GM19043 (cell line): ENCODE data around the gene DIS3L2.

Experiments used
- ATAC-seq: cut with Tn5 transposase; IDR thresholded peaks from one replicate; pipeline ENCODE4 v1.9.1; 2021; ENCODE audit warnings: low read depth; ENCODE audit not compliant: unreplicated experiment

The DIS3L2 gene

GRCh38 chr2:231951452-231952035 is 10.0 kb upstream of the DIS3L2 start:
- ATAC-seq: no peak

DNA sequence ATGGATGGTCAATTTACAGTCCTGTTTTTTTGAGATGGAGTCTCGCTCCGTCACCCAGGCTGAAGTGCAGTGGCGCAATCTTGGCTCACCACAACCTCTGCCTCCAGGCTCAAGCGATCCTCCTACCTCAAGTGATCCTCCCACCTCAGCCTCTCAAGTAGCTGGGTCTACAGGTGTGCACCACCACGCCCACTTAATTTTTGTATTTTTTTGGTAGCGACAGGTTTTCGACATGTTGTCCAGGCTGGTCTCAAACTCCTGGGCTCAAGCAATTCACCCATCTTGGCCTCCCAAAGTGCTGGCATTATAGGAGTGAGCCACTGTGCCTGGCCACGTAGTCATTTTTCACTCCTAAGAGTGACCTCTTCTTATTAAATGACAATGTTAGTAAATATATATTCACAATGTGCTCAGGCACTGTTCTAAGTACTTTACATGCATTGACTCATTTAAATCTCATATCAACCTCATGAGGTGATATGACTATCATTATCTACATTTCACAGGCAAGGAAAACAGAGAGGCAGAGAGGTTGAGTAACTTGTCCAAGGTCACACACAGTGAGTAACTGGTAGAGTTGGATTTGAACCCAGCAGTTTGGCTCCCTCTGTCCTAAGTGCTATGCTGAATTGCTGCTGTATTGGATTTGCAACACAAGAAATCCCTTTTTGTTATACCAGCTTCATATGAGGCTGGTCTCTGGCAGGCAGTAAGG is 5.6 kb upstream of the DIS3L2 start:
- no peak for ATAC-seq

DNA sequence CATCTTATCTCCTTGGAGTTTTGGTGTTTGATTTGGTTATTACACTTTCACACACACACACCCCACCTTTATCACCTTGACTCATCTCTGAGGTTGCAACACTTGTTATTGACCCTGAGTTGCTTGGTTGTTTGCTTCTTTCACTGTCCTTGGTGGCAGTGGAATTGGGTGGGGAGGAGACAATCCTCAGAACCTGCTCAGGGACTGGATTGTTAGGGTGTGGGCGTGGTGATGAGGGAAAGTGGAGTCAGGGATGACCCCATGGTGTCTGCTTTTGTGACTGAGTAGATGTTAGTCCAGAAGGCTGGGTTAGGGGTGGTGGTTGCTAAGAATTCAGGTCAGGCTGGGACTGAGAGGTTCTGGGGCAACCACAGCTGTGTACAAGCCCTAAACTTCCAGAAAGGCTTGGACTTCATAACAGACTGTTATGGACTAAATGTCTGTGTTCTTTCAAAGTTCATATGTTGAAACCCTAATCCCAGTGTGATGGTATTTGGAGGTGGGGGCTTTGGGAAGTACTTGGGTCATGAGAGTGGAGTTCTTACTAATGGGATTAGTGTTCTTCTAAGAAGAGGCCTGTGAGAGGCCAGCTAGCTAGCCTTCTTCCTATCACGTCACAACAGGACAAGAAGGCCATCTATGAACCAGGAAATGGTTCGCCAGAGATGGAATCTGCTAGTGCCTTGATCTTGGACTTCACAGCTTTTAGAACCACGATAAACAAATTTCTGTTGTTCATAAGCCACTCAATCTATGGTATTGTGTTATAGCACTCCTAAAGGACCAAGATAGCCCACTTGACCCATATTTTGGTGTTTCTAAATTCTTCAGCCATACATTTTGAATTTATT is 3.4 kb upstream of the DIS3L2 start:
- ATAC-seq: no peak

GRCh38 chr2:231960810-231961348 is 634 bp upstream of the DIS3L2 start:
- peak; percentile 23 for ATAC-seq

- ATAC-seq: no peak
Observed at GRCh38 chr2:231965102-231965501, 3.6 kb downstream of the DIS3L2 start.

GRCh38 chr2:231966886-231967285 is 5.4 kb downstream of the DIS3L2 start:
- no peak for ATAC-seq

GRCh38 chr2:231968820-231969219 is 7.3 kb downstream of the DIS3L2 start:
- no peak for ATAC-seq

DNA sequence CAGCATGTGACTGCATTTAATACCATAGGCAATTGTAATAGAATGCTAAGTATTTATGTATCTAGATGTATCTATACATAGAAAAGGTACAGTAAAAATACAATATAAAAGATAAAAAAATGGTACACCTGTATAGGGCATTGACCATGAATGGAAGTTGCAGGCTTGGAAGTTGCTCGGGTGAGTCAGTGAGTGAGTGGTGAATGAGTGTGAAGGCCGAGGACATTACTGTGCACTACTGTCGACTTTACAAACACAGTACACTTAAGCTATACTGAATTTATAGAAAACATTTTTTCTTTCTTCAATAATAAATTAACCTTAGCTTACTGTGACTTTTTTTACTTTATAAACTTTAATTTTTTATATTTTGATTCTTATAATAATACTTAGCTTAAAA is 8.9 kb downstream of the DIS3L2 start:
- no peak for ATAC-seq

DNA sequence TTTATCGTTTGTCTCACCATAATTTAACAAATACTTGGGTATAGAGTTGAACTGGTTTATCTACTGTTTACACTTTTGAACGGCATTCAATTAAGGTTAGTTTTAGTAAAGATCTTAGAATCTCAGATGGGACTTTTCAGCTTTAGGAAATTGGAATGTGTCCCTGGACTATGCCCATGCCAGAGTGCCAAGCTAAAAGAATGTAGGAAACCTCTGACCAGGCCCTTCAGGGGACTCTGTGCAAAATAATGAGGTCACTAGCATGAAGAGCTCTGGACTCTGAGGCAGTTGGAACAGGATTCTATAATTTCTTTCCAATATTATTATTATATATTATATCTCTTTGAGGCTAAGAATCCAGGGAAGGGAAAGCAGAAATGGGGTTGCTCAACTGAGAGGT is 13.5 kb downstream of the DIS3L2 start:
- ATAC-seq: no peak

DNA sequence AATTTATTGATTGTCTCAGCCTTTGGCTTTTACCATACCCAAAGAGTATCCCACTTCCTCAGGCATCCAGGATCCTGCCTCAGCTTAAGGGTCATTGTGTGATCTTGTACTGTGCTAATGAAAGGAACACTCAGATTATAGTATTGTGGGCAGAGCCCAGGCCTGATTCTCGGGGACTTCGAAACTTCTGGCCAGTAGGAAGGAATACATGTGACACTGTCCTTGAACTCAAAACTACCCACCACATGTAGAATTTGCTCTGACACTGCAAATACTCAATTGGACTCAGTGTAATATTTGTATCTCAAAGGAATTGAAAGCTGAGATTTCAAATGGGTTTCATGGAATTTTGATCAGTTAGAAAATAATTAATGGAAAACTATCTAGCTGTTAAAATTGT is 15.9 kb downstream of the DIS3L2 start:
- ATAC-seq: no peak

GRCh38 chr2:231984992-231985391 is 23.5 kb downstream of the DIS3L2 start:
- no peak for ATAC-seq

GRCh38 chr2:231985823-231986261 is 24.3 kb downstream of the DIS3L2 start:
- no peak for ATAC-seq

DNA sequence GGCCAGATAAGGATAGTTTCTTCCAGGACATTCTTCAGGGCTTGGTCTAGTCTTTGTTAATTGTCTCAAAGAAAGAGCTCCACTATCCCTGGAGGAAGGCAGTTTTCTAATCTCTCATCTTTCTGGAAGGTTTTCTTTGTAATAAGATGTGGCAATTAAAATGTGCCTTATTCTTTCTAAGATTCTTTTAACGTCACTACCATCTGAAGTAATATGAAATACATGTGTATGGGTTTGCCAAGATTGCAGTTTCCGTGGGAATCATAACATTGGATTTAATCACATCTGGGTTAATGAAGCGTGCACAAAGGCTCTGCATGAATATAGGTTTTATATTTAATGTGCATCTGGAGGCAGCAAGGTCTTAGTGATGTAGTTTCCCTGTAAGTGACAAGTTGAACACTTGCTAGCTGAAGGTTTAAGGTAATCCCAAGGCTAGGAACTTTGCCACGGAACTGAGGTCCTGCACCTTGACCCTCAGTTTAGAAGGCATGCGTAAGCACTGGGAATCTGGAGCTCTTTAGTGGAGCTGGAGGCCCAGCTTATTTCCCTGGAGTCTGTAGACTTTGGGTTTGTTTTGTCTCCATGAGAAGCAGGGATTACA is 25.7 kb downstream of the DIS3L2 start:
- no peak for ATAC-seq

- ATAC-seq: no peak
Observed at GRCh38 chr2:231988179-231988866, 26.8 kb downstream of the DIS3L2 start.

- no peak for ATAC-seq
Observed at GRCh38 chr2:231991664-231992063, 30.2 kb downstream of the DIS3L2 start.

GRCh38 chr2:231992888-231993287 is 31.4 kb downstream of the DIS3L2 start:
- ATAC-seq: no peak

DNA sequence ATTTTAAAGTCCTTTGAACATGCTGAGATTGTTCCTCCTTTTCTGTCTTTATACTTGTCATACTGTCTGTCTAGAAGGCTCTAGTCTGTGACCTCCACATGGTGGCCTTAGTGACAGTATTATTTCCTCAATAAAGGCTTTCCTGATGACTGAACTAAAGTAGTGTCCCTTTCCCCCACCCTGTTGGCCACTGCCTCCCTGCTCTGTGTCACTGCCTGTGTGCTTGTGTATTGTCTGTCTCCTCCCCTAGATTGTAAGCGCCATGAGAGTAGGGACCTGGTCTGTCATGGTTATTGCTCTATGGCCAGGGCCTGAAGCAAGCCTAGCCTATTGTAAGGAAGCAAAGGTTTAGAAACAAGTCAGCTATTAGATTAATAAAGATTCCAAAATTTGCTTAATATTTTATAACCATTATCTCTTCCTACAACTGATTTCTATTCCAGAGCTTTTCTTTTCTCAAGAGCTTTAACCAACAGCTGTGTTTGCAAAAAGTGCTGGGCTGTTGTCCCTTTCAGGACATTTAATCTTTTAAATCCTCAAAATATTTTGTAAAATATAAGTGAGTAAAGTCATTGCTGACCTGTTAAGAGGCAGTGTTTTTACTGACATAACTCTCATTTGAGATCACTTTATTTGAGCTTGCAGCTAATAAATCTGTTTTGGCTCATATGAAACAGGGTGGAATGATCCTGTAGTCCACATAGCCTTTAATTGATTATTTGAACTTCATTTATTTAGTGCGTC is 35.5 kb downstream of the DIS3L2 start:
- no peak for ATAC-seq

- ATAC-seq: no peak
Observed at GRCh38 chr2:231998046-231998445, 36.5 kb downstream of the DIS3L2 start.

GRCh38 chr2:232000439-232000838 is 38.9 kb downstream of the DIS3L2 start:
- ATAC-seq: no peak

GRCh38 chr2:232001073-232001472 is 39.6 kb downstream of the DIS3L2 start:
- no peak for ATAC-seq
